ENCODE data around the gene COL13A1. TPM values are rescaled to one million over a fixed set of nuclear protein-coding genes. Genes with fewer than 3 reads are reported as not detected.

The COL13A1 gene
- total and polyA plus RNA-seq, 2 of the 8 experiments (the other 6 are each of a cell fraction or from before 2014, with no cell fraction given), result 2.6 to 5.2 TPM

DNA sequence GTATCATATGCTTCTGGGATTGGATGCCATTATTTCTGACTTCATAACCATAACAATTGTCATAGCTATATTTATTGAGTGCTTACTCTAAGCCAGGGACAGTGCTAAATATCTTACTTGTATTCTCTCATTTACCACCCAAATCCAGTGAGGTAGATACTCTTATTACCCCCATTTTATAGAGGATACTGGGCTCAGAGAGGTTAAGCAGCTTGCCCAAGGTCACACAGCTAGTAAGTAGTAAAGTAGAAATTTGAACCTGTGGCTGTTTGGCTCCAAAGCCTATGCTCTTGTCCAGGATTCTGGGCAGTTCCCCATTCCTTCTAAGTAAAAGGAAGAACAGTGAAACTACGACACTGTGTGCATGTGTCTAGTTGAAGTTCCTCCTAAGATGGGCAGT, 56.5 kb downstream of the COL13A1 start:
- no peak for FAIRE-seq
- no peak for TF ChIP-seq KDM4A (IDR thresholded peaks at IDR 0.05; ENCODE audit: low read depth, low read length, severe bottlenecking)
- no peak for TF ChIP-seq CHD2 (IDR thresholded peaks at IDR 0.05; ENCODE audit: low read length)
- TF ChIP-seq SRF (IDR thresholded peaks at IDR 0.05; ENCODE audit: low read depth, low read length), result no peak
- no peak for TF ChIP-seq TEAD4 (IDR thresholded peaks at IDR 0.05; ENCODE audit: low read depth, low read length)
- no peak for TF ChIP-seq BACH1 (IDR thresholded peaks at IDR 0.05; ENCODE audit: low read length)
- TF ChIP-seq PHF8 (conservative IDR thresholded peaks at IDR 0.05; ENCODE audit: low read depth, low read length), result no peak
- no peak for TF ChIP-seq SP2 (IDR thresholded peaks at IDR 0.05; ENCODE audit: low read length)
- TF ChIP-seq NRF1 (IDR thresholded peaks at IDR 0.05; ENCODE audit: low read depth, low read length), result no peak
- TF ChIP-seq CBX8 (IDR thresholded peaks at IDR 0.05; ENCODE audit: borderline replicate concordance, low read depth, low read length), result no peak
- TF ChIP-seq POU5F1 (IDR thresholded peaks at IDR 0.05; ENCODE audit: low read depth, low read length), result no peak
- no peak for TF ChIP-seq HDAC6 (IDR thresholded peaks at IDR 0.05; ENCODE audit: low read depth, low read length)
- TF ChIP-seq EZH2 (IDR thresholded peaks at IDR 0.05; ENCODE audit: low read depth, low read length, severe bottlenecking), result no peak
- TF ChIP-seq ATF3 (IDR thresholded peaks at IDR 0.05; ENCODE audit: insufficient read depth, low read depth, low read length), result no peak
- no peak for TF ChIP-seq SAP30 (IDR thresholded peaks at IDR 0.05; ENCODE audit: insufficient read depth, insufficient replicate concordance, low read length)
- TF ChIP-seq FOSL1 (IDR thresholded peaks at IDR 0.05; ENCODE audit: insufficient read depth, low read depth, low read length), result no peak

More for the DNA sequence above, 56.5 kb downstream of the COL13A1 start:
- H3K4me1 ChIP-seq (replicated peaks in 1 of 4; ENCODE audit: control insufficient read depth in 3 of 4, insufficient read depth in 4 of 4, low read length in 3 of 4), result peaks cover 3 to 21% (median 14%) of the 10 kb centered on the region in 4 experiments
- H3K27ac ChIP-seq (ENCODE audit: low read depth, low read length), result no peak overlapping the region
- POLR2A ChIA-PET (ENCODE audit: partially characterized antibody), result no interaction called here
- H2BK20ac ChIP-seq (ENCODE audit: low read length), result no peak overlapping the region
- no peak for DNase-seq (ENCODE audit: low read depth in 1 of 2, low spot score in 2 of 2)
- H3K9ac ChIP-seq (replicated peaks in 1 of 4; ENCODE audit: extremely low read depth in 1 of 4, low read depth in 3 of 4, low read length in 3 of 4), result no peak overlapping the region; a peak in 1 of 7 replicates
- H3K36me3 ChIP-seq (ENCODE audit: control insufficient read depth in 2 of 4, insufficient read depth in 4 of 4, low read length in 3 of 4), result no peaks in the 10 kb centered on the region
- H2AK5ac ChIP-seq (ENCODE audit: low read depth, low read length), result no peak overlapping the region
- no peak overlapping the region for H2BK120ac ChIP-seq (replicated peaks; ENCODE audit: low read depth, low read length)
- no peak overlapping the region for H3K18ac ChIP-seq (ENCODE audit: extremely low read depth, low read length)
- H3K23me2 ChIP-seq (ENCODE audit: low read depth, low read length), result no peaks in the 10 kb centered on the region
- CTCF ChIA-PET (ENCODE audit: partially characterized antibody), result interaction anchor here (1.5 to 15.3 kb wide), 7 partner anchors 10 to 70 kb away, joined by 3 to 170 read pairs (median 7); no protein-coding TSS in a partner anchor
- H3K79me2 ChIP-seq (ENCODE audit: control insufficient read depth in 1 of 2, insufficient read depth in 2 of 2, low read length in 2 of 2), result no peaks in the 10 kb centered on the region
- H3K79me1 ChIP-seq (ENCODE audit: low read depth, low read length), result no peaks in the 10 kb centered on the region
- H3K9me3 ChIP-seq (ENCODE audit: insufficient read depth in 2 of 2, low read depth in 1 of 2, low read length in 1 of 2), result no peaks in the 10 kb centered on the region
- no peak overlapping the region for H4K8ac ChIP-seq (ENCODE audit: extremely low read depth, insufficient read depth, low read length)
- H3K56ac ChIP-seq (replicated peaks; ENCODE audit: insufficient read length, low read depth, low read length), result no peak overlapping the region
- no peak overlapping the region for H2BK5ac ChIP-seq (ENCODE audit: low read depth, low read length)
- H3K14ac ChIP-seq (ENCODE audit: insufficient read length), result no peak overlapping the region
- WGBS, 2 experiments (ENCODE audit: extremely low coverage in 1 of 2, insufficient coverage in 1 of 2, insufficient read length in 1 of 2, insufficient replicate concordance in 2 of 2, low coverage in 1 of 2, low lambda C conversion rate in 2 of 2, missing lambda C conversion rate in 1 of 2), result 87% methylated on average over 1 of the region's 1 CpG; no CpG with 5 or more reads in 1 of the 2 experiments
- no peak overlapping the region for H2BK12ac ChIP-seq (ENCODE audit: low read depth, low read length)
- no peak overlapping the region for H2BK15ac ChIP-seq (ENCODE audit: low read length)
- no peak overlapping the region for H4K5ac ChIP-seq (ENCODE audit: insufficient read length, low read depth, low read length)
- no peak overlapping the region for H4K91ac ChIP-seq (replicated peaks; ENCODE audit: insufficient read length, low read length)
- H2AFZ ChIP-seq (ENCODE audit: low read length), result no peak overlapping the region
- H4K20me1 ChIP-seq (replicated peaks in 1 of 2; ENCODE audit: control insufficient read depth in 1 of 2, insufficient read depth in 2 of 2, low read length in 2 of 2), result no peaks in the 10 kb centered on the region
- no peak overlapping the region for H3K4me3 ChIP-seq (ENCODE audit: extremely low read depth in 1 of 4, insufficient read depth in 2 of 4, low read depth in 3 of 4, low read length in 4 of 4)
- H3K27me3 ChIP-seq (replicated peaks in 1 of 4; ENCODE audit: control insufficient read depth in 3 of 4, extremely low read depth in 1 of 4, insufficient read depth in 3 of 4, low read length in 3 of 4), result no peaks in the 10 kb centered on the region; a peak in 1 of 7 replicates
- no peak overlapping the region for H3K23ac ChIP-seq (ENCODE audit: insufficient read length)
- H3K4me2 ChIP-seq (ENCODE audit: insufficient read depth in 1 of 2, low read depth in 2 of 2, low read length in 2 of 2), result no peak overlapping the region
- no peak overlapping the region for H3K4ac ChIP-seq (replicated peaks; ENCODE audit: insufficient read length, low read depth, low read length)

Measured in H1 (cell line).